Glomerular endothelial cell (primary cell): ENCODE data around the gene PNN. TPM values are rescaled to one million over a fixed set of nuclear protein-coding genes. Genes with fewer than 3 reads are reported as not detected.
"Not testable (repeated sequence)": the region's sequence is repeated elsewhere in the genome, so short reads cannot be mapped to it uniquely, and the experiment has no call there.

Experiments used
- DNase-seq: peaks from one replicate; pipeline ENCODE4 v3.0.0-alpha.2; 2011; ENCODE audit warnings: low read depth, low spot score; ENCODE audit errors: extremely low read depth
- total RNA-seq: library from RNA; depleted of rRNA; stranded (reverse); fragments of >200 nt; gene quantifications from 2 replicates; pipeline ENCODE4 v1.2.3, GENCODE V29; 2015

The PNN gene
- total RNA-seq, 1 donor from 2014 or later: 28.9 TPM

- no peak for DNase-seq
Observed at GRCh38 chr14:39228509-39229221, 53.6 kb downstream of the PNN start.

GRCh38 chr14:39229222-39229543, 54.1 kb downstream of the PNN start:
- DNase-seq: no peak

DNA sequence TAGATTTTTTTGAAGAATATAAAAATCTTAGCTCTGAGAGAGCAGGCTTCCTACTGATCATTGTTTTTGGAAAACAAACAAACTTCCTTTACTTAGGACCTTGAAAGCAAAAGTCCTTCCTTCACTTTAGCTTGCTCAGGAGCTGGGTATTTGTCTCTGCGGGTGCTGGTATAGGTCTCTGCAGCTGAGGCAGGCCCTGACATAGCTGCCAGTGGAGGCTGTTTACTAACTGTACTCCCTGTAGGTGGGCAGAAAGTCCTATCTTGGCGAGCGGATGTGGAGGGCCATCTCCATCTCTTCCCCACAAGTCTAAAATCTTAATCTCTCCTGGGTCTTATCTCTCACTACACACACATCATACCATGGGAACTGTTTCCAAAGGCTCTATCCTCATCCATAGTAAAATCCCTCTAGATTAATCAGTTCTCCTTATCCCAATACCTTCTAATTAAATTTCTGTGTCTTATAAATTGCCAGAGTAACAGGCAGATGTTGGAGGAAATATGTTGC, 54.6 kb downstream of the PNN start:
- DNase-seq: no peak

DNA sequence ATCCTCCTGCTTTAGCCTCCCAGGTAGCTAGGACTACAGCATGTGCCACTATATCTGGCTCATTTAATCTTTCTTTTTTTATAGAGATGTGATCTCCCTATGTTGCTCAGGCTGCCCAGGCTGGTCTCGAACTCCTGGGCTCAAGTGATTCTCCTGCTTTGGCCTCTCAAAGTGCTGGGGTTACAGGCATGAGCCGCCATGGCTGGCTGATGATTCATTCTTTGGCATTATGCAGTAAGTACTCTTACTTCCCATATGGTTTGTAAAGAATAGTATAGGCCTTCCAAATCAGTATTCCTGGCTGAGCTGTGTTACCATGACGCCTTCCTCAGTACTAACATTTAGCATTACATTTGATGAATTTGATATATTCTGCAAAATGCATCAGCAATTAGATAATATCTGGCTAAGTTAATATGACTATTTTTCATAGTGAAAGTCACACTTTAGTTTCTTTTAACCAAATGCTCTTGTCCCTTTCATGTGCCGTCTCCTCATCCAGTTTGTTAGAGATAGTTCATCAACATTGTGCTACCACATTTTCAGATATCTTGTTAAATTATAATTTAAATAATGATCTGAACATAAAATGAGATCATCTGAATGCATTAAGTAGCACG, 55.5 kb downstream of the PNN start:
- no peak for DNase-seq

GRCh38 chr14:39231751-39232553, 56.9 kb downstream of the PNN start:
- not testable (repeated sequence) for DNase-seq

Other genes with a start within 250 kb of the PNN start
- gene SEC23A, start 72.0 kb upstream of the PNN start, total RNA-seq: 144 and 154 TPM in 2 replicates
- gene GEMIN2, start 60.9 kb upstream of the PNN start, total RNA-seq: 9.3 and 24.3 TPM in 2 replicates
- gene TRAPPC6B, start 4.9 kb upstream of the PNN start, total RNA-seq: 18.2 and 28.1 TPM in 2 replicates
- gene MIA2, start 58.7 kb downstream of the PNN start, total RNA-seq: 10.5 and 10.8 TPM in 2 replicates